GM19023 (cell line): ENCODE data around the gene TOMM34.

ENCODE experiments used
- ATAC-seq: cut with Tn5 transposase; IDR thresholded peaks from one replicate; pipeline ENCODE4 v1.9.1; 2021; ENCODE audit warnings: mild to moderate bottlenecking, moderate library complexity; ENCODE audit not compliant: unreplicated experiment

The TOMM34 gene

DNA sequence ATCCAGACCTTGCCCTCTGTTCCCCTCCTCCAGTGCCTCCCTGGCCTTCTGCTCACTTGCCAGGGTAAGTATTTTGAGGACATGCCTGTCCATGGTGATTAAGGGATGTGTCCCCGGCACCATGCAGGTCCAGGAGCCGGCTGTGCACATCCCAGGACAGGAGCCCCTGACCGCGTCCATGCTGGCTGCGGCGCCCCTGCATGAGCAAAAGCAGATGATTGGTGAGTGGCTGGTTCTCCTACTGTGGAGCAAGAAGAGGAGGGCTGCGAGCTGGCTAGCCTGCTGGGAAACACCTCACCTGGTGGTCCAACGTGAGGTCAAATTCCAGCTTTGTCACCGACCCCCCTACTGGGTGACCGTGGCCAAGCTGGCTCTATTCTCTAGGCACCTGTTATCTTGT lies 23.7 kb downstream of the TOMM34 start:
- ATAC-seq = no peak

DNA sequence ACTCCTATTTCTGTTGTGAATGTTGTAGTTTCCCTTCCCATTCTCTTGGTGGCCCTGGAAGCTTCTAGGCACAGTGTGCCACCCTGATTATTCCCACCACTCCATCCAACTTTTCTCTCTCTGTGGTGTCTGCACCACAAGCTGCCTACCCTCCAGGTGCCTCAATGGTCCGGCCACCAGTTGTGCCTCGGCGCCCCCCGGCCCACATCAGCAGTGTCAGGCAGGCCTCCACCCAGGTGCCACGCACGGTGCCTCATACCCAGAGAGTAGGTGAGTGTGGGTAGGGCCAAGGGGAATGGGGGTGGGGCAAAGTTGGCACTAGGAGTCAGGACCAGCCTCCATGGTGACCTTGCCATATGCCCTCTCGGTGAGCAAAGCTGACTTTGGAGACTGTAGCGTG lies 27.3 kb downstream of the TOMM34 start:
- no peak for ATAC-seq

DNA sequence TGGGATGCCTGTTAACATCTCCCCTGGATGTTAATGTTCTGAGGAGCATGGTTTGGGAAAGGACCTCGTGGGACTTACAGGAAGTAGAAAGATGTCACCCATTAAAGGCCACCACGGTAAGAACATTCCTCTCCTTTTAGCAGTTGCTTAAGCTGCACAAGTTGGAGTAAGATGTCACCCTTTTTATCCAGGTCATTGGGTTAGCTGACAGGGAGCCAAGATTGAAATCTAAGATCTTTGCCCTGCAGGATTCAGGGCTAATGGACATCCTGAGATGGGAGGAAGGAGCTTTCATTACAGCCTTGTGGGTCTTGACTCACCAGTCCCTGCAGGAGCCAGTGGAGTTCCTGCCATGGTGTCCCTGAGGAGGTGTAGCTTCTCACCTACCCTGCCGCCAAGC lies 28.3 kb downstream of the TOMM34 start:
- ATAC-seq = no peak

DNA sequence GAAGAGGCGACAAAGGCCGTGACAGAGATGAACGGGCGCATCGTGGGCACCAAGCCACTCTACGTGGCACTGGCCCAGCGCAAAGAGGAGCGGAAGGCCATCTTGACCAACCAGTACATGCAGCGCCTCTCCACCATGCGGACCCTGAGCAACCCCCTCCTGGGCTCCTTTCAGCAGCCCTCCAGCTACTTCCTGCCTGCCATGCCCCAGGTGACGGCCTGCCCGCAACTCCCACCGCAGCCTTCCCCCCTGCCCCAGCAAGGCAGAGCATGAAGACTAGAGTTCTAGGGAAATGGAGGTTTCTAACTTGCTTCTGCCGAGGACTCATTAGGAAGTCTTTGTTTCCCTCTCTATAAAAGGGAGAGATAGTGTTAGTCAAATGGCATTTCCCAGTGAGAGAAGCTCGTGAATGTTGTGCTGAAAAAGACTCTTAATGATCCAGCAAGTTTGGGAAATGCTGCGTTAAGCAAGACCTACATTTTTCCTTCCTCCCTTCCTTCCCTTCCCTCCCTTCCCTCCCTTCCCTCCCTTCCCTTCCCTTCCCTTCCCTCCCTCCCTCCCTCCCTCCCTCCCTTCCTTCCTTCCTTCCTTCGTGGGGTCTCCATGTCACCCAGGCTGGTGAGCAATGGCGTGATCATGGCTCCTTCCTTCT lies 29.6 kb downstream of the TOMM34 start:
- no peak for ATAC-seq

- no peak for ATAC-seq
Observed at GRCh38 chr20:44928595-44928994, 31.6 kb downstream of the TOMM34 start.

DNA sequence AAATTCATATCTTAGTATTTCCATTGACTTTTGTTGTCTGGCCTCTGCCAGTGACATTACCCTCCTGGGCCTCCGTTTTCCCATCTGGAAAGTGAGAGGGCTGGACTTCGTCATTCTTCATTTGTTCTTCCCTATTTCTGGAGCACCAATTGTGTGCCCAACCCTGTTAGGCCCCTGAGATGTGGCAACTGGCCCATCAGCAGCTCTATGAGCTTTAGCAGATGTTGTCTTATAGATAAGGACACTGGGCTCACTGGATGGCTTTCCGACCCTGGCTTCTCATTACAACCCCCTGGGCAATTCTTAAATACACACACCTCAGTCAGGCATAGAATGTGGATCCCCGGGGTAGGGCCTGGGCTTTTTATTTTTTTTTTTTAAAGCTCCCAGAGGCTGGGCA lies 35.7 kb downstream of the TOMM34 start:
- ATAC-seq = no peak

- no peak for ATAC-seq
Observed at GRCh38 chr20:44921447-44921846, 38.8 kb downstream of the TOMM34 start.

DNA sequence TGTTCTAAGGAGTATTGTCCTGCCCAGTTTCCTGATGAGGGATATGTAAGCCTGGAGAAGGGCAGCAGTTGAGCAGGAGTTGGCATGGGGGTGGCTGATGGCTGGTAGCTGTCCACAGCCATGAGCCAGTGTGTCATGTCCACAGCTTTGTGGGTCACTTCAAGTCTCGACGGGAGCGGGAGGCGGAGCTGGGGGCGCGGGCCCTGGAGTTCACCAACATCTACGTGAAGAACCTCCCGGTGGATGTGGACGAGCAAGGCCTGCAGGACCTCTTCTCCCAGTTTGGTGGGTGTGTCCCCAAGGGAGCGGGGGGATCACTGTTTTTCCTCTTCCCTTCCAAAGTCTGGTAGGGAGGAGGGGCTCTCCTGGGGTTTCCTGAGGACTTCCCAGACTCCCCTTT lies 41.4 kb downstream of the TOMM34 start:
- ATAC-seq = no peak

GRCh38 chr20:44918342-44918741 lies 41.9 kb downstream of the TOMM34 start:
- no peak for ATAC-seq

DNA sequence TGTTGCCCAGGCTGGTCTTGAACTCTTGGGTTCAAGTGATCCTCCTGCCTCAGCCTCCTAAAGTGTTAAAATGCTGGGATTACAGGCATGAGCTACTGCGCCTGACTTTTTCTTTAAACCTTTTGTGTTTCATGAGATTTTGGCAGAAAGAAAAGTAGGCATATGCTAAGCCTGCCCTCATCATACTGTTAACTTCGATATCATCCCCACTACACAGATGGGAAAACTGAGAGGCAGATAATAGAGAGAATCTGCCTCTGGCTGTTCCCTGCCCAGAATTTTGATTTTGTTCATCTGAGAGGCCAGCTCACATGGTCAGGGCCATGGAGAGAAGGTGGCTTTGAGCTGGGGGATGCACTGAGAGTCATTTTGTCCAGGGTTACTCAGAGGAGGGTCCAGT lies 42.8 kb downstream of the TOMM34 start:
- ATAC-seq = no peak

- no peak for ATAC-seq
Observed at GRCh38 chr20:44916586-44916985, 43.6 kb downstream of the TOMM34 start.

GRCh38 chr20:44914924-44915323 lies 45.3 kb downstream of the TOMM34 start:
- no peak for ATAC-seq

- no peak for ATAC-seq
Observed at GRCh38 chr20:44912189-44912588, 48.0 kb downstream of the TOMM34 start.

DNA sequence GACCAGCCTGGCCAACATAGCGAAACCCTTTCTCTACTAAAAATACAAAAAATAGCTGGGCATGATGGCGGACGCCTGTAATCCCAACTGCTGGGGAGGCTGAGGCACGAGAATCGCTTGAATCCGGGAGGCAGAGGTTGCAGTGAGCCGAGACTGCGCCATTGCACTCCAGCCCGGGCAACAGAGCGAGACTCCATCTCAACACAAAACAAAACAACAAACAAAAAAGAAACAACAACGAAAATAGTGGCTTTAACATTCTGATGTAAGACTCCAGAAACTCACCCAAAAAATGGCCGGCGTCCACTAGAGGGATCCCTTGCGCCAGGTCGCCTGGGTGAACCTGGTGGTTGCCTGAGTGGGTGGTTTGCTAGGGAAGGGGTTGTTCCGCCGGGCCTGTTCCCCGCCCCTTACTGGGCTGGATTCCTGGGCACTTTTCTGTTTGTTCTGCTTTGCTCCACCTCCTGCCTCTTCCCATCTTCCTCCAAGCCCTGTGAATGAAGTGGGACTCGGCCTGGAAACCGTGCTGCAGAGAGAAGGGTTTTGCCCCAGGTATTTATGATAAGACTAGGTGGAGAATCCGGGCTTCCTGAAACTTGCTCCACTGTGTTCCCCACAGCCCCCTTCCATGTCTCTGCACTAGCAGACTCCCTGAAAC lies 48.8 kb downstream of the TOMM34 start:
- no peak for ATAC-seq

DNA sequence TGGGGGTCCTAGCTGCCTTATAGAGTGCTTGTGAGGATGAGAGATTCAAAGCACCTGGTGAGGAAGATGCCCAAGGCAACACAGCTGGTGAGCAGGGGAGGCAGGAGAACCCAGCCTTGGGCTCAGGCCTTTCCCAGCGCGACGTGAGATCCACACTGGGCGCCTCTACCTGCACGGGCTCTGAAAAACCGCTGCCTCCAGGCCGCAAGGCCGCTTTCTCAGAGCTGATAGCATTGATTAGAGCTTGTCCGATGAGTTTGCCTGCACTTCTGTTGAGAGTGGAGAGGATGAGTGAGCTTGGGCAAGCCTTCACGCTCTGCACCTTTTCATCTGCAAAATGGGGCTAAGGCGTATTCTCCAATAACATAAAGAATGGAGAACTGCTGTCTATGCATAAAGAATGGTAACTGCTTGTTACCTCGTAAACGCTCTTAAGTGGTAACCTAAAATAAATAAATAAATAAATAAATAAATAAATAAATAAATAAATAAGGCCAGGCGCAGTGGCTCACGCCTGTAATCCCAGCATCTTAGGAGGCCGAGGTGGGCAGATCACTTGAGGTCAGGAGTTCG lies 49.4 kb downstream of the TOMM34 start:
- no peak for ATAC-seq

- peak; percentile 88 for ATAC-seq
Observed at GRCh38 chr20:44909872-44910689, 50.1 kb downstream of the TOMM34 start, which contains the start of gene PABPC1L. Gene PABPC1L, plus strand, starts transcription at chr20:44910060. Its CDS starts 84 bp downstream, at chr20:44910144.

DNA sequence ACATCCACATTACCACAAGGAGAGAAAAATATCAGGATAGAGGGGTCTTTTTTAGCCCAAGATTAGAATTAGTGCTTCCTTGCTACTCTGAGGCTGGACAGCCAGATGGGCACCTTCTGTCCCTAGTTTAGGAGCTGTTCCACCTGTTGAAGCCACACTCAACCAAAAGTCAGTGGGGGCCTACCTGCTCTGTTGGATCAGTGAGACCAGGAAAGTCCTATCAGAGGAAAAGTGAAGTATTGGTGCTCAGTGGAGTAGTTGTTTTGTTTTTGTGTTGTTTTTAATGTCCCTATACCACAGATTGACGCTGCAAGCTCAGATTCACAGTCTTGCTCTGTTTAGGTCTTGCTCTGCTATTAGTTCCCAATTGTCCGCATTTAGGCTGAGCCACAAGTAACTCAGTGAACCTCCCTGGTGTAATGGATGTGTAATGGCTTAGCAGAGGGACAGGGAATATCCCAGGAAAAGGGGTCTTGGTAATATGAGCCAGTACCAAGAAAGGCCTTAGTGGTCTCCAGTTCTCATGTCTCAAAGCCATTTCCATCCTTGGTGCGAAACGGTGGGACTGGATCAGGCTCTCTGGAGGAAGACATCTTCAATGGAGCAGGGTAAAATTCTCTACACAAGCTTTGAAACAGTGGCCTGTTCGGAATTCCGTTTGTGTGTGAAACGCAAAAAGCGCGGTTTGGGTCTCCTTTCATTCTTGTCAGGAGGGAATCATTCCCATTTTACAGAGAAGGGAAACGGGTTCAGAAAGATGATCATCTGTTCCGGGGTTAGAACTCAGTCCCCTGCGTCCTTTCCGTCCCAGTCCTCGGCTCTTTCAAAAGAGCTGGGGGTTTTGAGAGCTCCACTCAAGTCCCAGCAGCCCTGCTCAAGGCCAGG lies 51.0 kb downstream of the TOMM34 start:
- no peak for ATAC-seq

GRCh38 chr20:44904377-44904776 lies 55.8 kb downstream of the TOMM34 start:
- ATAC-seq = no peak

GRCh38 chr20:44901974-44902373 lies 58.2 kb downstream of the TOMM34 start:
- no peak for ATAC-seq

DNA sequence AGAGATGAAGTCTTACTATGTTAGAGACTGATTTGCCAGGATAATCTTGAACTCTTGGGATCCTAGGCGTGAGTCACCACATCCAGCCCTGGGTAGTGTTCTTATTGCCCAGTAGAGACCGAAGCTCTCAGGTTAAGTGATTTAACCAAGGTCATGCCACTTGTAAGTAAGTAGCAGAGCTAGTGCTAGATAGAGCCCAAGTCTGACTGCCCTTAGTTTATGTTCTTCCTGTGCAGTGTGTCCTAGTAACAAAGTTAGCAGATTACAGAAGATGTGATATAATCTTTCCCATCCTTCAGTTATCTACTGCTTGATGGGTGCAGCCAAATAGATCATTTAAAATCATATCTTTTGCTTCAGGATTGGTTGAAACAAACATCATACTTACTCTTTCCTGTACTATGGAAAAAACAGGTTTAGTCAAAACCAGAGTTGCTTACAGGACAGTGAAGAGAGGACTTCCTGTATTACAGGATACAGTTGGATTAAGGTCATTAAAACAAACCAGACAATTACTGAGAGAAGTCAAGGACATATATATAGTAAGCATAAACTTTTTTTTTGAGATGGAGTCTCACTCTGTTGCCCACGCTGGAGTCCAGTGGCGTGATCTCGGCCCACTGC lies 59.9 kb downstream of the TOMM34 start:
- ATAC-seq = no peak
